HepG2 (cell line): ENCODE data around the gene BRSK2. TPM values are rescaled to one million over a fixed set of nuclear protein-coding genes. Genes with fewer than 3 reads are reported as not detected.

Experiments
- ATAC-seq: fragments of 200-7000 bp; cut with Tn5 transposase; 3 replicates; pipeline ENCODE4 v1.9.1; 2020; ENCODE audit warnings: mild to moderate bottlenecking, moderate library complexity
- BruUV-seq: library from RNA; stranded (reverse); fragments of 400-500 nt; replicated peaks from 2 replicates; lab custom pipeline; 2021; lab: Mats Ljungman, UMichigan
- CTCF ChIA-PET: fragments of 300-600 bp; formaldehyde crosslinking; extraction: SDS; loops from one replicate; lab custom pipeline; 2021; ENCODE audit warnings: low total read pairs, inconsistent platforms, low intra/inter-chr PET ratio; lab: Yijun Ruan, JAX
- POLR2A ChIA-PET: fragments of 350-600 bp; sonication (Branson Sonifier 250); formaldehyde crosslinking; loops from one replicate; lab custom pipeline; 2020; ENCODE audit warnings: antibody characterized with exemption, inconsistent platforms; lab: Yijun Ruan, JAX
- DNase-seq: peaks from one replicate; pipeline ENCODE4 v3.0.0-alpha.2; 2015; ENCODE audit warnings: low spot score
- FAIRE-seq: peaks from 3 replicates; lab custom pipeline; 2011; peaks lifted over from hg19 to GRCh38; lab: Jason Lieb, UNC
- H2AFZ ChIP-seq: one replicate; pipeline ENCODE4 v1.6.1; 2011; ENCODE audit warnings: low read length, inconsistent platforms
- H3K27ac ChIP-seq: fragments of 300-600 bp; 3 replicates; pipeline ENCODE4 v1.8.0; 2011; ENCODE audit warnings: mixed run types, mild to moderate bottlenecking, mixed read lengths, low read length, inconsistent platforms; ENCODE audit not compliant: insufficient read depth; ENCODE audit errors: extremely low read length
- H3K27me3 ChIP-seq, 2 experiments: fragments of 200-600 bp in 1 of 2; 2 replicates in 1 of 2; 3 replicates in 1 of 2; pipeline versions ENCODE4 v1.6.0 to v1.8.0; 2011; ENCODE audit warnings: low read length in 2 of 2, mild to moderate bottlenecking in 2 of 2, moderate library complexity in 2 of 2, inconsistent platforms in 1 of 2; ENCODE audit not compliant: insufficient read depth in 2 of 2, control insufficient read depth in 1 of 2
- H3K36me3 ChIP-seq, 2 experiments: fragments of 200-600 bp in 1 of 2; replicated peaks in 1 of 2; 2 replicates in 1 of 2; 3 replicates in 1 of 2; pipeline versions ENCODE4 v1.5.1 to v1.8.0; 2011; ENCODE audit warnings: low read length in 2 of 2, inconsistent platforms in 1 of 2; ENCODE audit not compliant: insufficient read depth in 2 of 2, control insufficient read depth in 1 of 2
- H3K4me1 ChIP-seq: 2 replicates; pipeline ENCODE4 v1.5.1; 2012; ENCODE audit warnings: low read length, inconsistent platforms; ENCODE audit not compliant: insufficient read depth
- H3K4me2 ChIP-seq: 2 replicates; pipeline ENCODE4 v1.6.0; 2011; ENCODE audit warnings: low read depth, low read length, inconsistent platforms
- H3K4me3 ChIP-seq, 3 experiments: fragments of 200-600 bp in 1 of 3; sonication (generic), shearing (Covaris generic) in 1 of 3; replicated peaks in 1 of 3; 2 replicates each; pipeline ENCODE4 v1.5.1; 2011 to 2016; ENCODE audit warnings: low read length in 3 of 3, inconsistent platforms in 2 of 3, low read depth in 2 of 3, mild to moderate bottlenecking in 2 of 3, control low read depth in 1 of 3, mixed read lengths in 1 of 3; ENCODE audit not compliant: insufficient read depth in 1 of 3
- H3K79me2 ChIP-seq: one replicate; pipeline ENCODE4 v1.6.1; 2011; ENCODE audit warnings: low read length, inconsistent platforms; ENCODE audit not compliant: insufficient read depth
- H3K9ac ChIP-seq: 2 replicates; pipeline ENCODE4 v1.6.0; 2011; ENCODE audit warnings: mild to moderate bottlenecking, low read depth, low read length, inconsistent platforms; ENCODE audit not compliant: insufficient read depth
- H3K9me3 ChIP-seq: 2 replicates; pipeline ENCODE4 v1.5.1; 2012; ENCODE audit warnings: mild to moderate bottlenecking, low read length
- H4K20me1 ChIP-seq: 2 replicates; pipeline ENCODE4 v1.6.0; 2011; ENCODE audit warnings: inconsistent platforms, mild to moderate bottlenecking, low read length, moderate library complexity; ENCODE audit not compliant: insufficient read depth
- AGO2 ChIP-seq: fragments of 200-400 bp; formaldehyde crosslinking; optimal IDR thresholded peaks from 2 replicates; pipeline ENCODE3; 2017; ENCODE audit warnings: mild to moderate bottlenecking, low read depth, low read length, moderate library complexity
- CREM ChIP-seq, 2 experiments: sonication (generic) in 1 of 2; formaldehyde crosslinking in 1 of 2; IDR thresholded peaks; 2 replicates each; pipeline versions ENCODE4 v1.4.0 to v1.6.1; 2016 to 2020; ENCODE audit warnings: antibody characterized with exemption in 1 of 2, mild to moderate bottlenecking in 1 of 2, missing genetic modification reagents in 1 of 2
- DR1 ChIP-seq: sonication (generic); formaldehyde crosslinking; IDR thresholded peaks from 2 replicates; pipeline ENCODE4 v1.8.0; 2021; ENCODE audit warnings: mild to moderate bottlenecking, missing genetic modification reagents, inconsistent platforms
- EZH2 ChIP-seq: conservative IDR thresholded peaks from 2 replicates; pipeline ENCODE4 v1.6.1; 2012; ENCODE audit warnings: mild to moderate bottlenecking, low read depth, low read length, moderate library complexity
- MIER3 ChIP-seq: IDR thresholded peaks from 2 replicates; pipeline ENCODE4 v1.6.1; 2016; ENCODE audit warnings: missing compliant biosample characterization, borderline replicate concordance
- ZNF549 ChIP-seq: sonication (generic); formaldehyde crosslinking; IDR thresholded peaks from 2 replicates; pipeline ENCODE4 v1.5.0; 2020; ENCODE audit warnings: missing genetic modification reagents
- WGBS: methylation state at CpG from one replicate; pipeline ENCODE4 v1.1.6; 2017; ENCODE audit warnings: low lambda C conversion rate; 5-methylcytosine and 5-hydroxymethylcytosine counted together
- in situ Hi-C: cut with HindIII; loops from 2 replicates; pipeline ENCODE4 v1.10.0; 2017; ENCODE audit warnings: low pct_unique_long_range_greater_than_20kb; ENCODE audit not compliant: extremely low pct_ligation_motif_present
- intact Hi-C: fragments of 100-400 bp; cut with micrococcal nuclease; formaldehyde crosslinking; loops from one replicate; pipeline ENCODE4 v1.10.0; 2022; ENCODE audit not compliant: unreplicated experiment
- polyA plus RNA-seq, 8 experiments: library from polyadenylated mRNA; depleted of rRNA in 3 of 8; stranded (reverse) in 7 of 8; unstranded in 1 of 8; fragments of >200 nt; fragmentation: Illumina TruSeq in 4 of 8; extraction: Trizol in 4 of 8; gene quantifications; 2 replicates each; pipeline versions ENCODE4 v1.2.1 to v1.2.3, GENCODE V29; 2011 to 2016; ENCODE audit warnings: low read depth in 4 of 8, missing spikeins in 1 of 8, mixed read lengths in 1 of 8; ENCODE audit not compliant: insufficient read depth in 1 of 8
- total RNA-seq, 5 experiments: library from RNA; depleted of rRNA; stranded (reverse); fragments of >200 nt; fragmentation: Illumina TruSeq; extraction: Trizol; gene quantifications; 2 replicates each; pipeline ENCODE4 v1.2.3, GENCODE V29; 2016; ENCODE audit warnings: low read depth in 1 of 5
- TF ChIP-seq, protein P1 (sequence below): sonication (generic); formaldehyde crosslinking; IDR thresholded peaks from 2 replicates; pipeline ENCODE4 v1.4.0; 2020; ENCODE audit warnings: missing genetic modification reagents, mild to moderate bottlenecking, borderline replicate concordance
- TF ChIP-seq, protein P2 (sequence below): sonication (generic); formaldehyde crosslinking; IDR thresholded peaks from 2 replicates; pipeline ENCODE4 v1.5.1; 2020; ENCODE audit warnings: mild to moderate bottlenecking, missing genetic modification reagents, moderate library complexity
- TF ChIP-seq, protein P3 (sequence below): sonication (generic); formaldehyde crosslinking; IDR thresholded peaks from 2 replicates; pipeline ENCODE4 v1.5.0; 2020; ENCODE audit warnings: mild to moderate bottlenecking, missing genetic modification reagents
- TF ChIP-seq, protein P4 (sequence below): sonication (generic); formaldehyde crosslinking; IDR thresholded peaks from 2 replicates; pipeline ENCODE4 v1.4.0; 2020; ENCODE audit warnings: mild to moderate bottlenecking, missing genetic modification reagents, borderline replicate concordance

BRSK2 gene
- total and polyA plus RNA-seq, 2 of the 13 experiments (the other 11 are each of a cell fraction or from before 2014, with no cell fraction given), result 0.74 to 1.1 TPM

DNA sequence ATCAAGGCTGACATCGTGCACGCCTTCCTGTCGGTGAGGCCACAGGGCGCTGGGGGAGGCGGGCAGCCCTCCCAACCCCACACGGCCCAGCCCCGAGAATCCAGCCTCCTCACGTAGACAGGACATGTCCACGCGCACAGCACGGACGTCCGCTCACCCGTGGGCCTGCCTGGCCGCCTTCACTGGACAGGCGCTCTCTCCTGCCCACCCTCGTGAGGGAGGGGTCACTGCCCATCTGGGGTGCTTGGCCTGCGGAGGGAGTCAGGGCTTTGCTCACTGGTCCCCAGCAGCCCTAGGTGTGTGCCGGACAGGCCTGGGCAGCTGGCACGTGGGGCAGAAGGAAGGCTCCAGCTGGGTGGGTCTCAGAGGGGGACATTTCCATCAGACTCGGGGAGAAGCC lies 64.8 kb downstream of the BRSK2 start (continued):
- TF ChIP-seq, protein P1, sequence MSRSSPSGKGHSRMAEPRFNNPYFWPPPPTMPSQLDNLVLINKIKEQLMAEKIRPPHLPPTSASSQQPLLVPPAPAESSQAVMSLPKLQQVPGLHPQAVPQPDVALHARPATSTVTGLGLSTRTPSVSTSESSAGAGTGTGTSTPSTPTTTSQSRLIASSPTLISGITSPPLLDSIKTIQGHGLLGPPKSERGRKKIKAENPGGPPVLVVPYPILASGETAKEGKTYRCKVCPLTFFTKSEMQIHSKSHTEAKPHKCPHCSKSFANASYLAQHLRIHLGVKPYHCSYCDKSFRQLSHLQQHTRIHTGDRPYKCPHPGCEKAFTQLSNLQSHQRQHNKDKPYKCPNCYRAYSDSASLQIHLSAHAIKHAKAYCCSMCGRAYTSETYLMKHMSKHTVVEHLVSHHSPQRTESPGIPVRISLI (CRISPR knock-in tag), result no peak
- TF ChIP-seq DR1 (no peak), CREM (IDR thresholded peaks at IDR 0.05) (no peak), CREM (CRISPR knock-in tag; IDR thresholded peaks at IDR 0.05) (no peak), EZH2 (no peak)
- TF ChIP-seq, protein P2, sequence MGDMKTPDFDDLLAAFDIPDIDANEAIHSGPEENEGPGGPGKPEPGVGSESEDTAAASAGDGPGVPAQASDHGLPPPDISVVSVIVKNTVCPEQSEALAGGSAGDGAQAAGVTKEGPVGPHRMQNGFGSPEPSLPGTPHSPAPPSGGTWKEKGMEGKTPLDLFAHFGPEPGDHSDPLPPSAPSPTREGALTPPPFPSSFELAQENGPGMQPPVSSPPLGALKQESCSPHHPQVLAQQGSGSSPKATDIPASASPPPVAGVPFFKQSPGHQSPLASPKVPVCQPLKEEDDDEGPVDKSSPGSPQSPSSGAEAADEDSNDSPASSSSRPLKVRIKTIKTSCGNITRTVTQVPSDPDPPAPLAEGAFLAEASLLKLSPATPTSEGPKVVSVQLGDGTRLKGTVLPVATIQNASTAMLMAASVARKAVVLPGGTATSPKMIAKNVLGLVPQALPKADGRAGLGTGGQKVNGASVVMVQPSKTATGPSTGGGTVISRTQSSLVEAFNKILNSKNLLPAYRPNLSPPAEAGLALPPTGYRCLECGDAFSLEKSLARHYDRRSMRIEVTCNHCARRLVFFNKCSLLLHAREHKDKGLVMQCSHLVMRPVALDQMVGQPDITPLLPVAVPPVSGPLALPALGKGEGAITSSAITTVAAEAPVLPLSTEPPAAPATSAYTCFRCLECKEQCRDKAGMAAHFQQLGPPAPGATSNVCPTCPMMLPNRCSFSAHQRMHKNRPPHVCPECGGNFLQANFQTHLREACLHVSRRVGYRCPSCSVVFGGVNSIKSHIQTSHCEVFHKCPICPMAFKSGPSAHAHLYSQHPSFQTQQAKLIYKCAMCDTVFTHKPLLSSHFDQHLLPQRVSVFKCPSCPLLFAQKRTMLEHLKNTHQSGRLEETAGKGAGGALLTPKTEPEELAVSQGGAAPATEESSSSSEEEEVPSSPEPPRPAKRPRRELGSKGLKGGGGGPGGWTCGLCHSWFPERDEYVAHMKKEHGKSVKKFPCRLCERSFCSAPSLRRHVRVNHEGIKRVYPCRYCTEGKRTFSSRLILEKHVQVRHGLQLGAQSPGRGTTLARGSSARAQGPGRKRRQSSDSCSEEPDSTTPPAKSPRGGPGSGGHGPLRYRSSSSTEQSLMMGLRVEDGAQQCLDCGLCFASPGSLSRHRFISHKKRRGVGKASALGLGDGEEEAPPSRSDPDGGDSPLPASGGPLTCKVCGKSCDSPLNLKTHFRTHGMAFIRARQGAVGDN (CRISPR knock-in tag), result no peak

DNA sequence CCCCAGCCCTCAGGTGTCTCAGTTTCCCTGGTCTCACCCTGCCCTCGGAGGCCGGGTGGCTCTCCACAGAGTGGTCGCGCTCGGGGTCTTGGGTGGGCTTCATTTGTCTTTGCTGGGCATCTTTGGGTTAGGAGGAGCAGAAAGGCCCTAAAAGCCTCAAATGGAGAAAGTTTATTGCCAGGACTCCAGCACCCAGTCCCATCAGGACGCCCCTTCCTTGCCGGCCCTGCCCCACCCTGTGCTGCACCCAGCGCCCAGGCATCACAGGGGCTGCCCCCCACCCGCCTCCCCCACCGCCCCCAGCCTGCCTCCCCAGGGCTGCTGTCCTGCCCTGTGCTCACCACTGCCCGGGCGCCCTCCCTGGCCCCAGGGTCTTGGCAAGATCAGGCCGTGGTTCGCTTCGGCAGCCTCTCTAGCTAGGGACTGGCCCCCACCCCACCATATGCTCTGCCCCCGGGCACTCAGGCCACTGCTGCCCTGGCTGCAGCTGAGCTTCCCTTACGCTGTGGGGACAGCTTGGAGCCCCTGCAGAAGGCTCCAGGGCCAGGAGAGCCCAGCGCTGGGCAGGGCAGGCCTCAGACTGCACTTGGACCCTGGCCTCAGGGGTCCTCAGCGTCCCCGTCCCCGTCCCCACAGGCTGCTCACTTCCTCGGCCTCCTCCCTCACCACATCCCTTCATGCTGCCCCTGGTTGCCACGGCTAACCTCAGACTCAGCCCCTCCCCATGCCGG lies 65.5 kb downstream of the BRSK2 start:
- in situ Hi-C loops (no loop called here), intact Hi-C loops (no loop called here)
- Histone ChIP-seq H3K4me3 (no peak overlapping the region), H3K36me3 (no peaks in the 10 kb centered on the region), H4K20me1 (0 out of 2 replicates have a peak, but pooled peaks cover 3% of the 10 kb centered on the region), H3K9ac (no peak overlapping the region), H2AFZ (no peak overlapping the region), H3K9me3 (no peaks in the 10 kb centered on the region), H3K27me3 (peaks cover 4 to 25% of the 10 kb centered on the region in 2 experiments; a peak in 4 of 5 replicates), H3K27ac (no peak overlapping the region), H3K4me2 (no peak overlapping the region), H3K79me2 (no peaks in the 10 kb centered on the region), H3K4me1 (no peaks in the 10 kb centered on the region)
- 6% methylated on average over 3 of the region's 24 CpGs for WGBS
- FAIRE-seq, result no peak
- no peak for DNase-seq
- CTCF ChIA-PET, result no interaction called here
- no TSS peak for BruUV-seq
- no peak for ATAC-seq
- POLR2A ChIA-PET, result no interaction called here
- TF ChIP-seq, protein P3, sequence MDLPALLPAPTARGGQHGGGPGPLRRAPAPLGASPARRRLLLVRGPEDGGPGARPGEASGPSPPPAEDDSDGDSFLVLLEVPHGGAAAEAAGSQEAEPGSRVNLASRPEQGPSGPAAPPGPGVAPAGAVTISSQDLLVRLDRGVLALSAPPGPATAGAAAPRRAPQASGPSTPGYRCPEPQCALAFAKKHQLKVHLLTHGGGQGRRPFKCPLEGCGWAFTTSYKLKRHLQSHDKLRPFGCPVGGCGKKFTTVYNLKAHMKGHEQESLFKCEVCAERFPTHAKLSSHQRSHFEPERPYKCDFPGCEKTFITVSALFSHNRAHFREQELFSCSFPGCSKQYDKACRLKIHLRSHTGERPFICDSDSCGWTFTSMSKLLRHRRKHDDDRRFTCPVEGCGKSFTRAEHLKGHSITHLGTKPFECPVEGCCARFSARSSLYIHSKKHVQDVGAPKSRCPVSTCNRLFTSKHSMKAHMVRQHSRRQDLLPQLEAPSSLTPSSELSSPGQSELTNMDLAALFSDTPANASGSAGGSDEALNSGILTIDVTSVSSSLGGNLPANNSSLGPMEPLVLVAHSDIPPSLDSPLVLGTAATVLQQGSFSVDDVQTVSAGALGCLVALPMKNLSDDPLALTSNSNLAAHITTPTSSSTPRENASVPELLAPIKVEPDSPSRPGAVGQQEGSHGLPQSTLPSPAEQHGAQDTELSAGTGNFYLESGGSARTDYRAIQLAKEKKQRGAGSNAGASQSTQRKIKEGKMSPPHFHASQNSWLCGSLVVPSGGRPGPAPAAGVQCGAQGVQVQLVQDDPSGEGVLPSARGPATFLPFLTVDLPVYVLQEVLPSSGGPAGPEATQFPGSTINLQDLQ (CRISPR knock-in tag), result no peak
- TF ChIP-seq AGO2 (no peak), MIER3 (no peak), ZNF549 (CRISPR knock-in tag) (no peak)
- TF ChIP-seq, protein P4, sequence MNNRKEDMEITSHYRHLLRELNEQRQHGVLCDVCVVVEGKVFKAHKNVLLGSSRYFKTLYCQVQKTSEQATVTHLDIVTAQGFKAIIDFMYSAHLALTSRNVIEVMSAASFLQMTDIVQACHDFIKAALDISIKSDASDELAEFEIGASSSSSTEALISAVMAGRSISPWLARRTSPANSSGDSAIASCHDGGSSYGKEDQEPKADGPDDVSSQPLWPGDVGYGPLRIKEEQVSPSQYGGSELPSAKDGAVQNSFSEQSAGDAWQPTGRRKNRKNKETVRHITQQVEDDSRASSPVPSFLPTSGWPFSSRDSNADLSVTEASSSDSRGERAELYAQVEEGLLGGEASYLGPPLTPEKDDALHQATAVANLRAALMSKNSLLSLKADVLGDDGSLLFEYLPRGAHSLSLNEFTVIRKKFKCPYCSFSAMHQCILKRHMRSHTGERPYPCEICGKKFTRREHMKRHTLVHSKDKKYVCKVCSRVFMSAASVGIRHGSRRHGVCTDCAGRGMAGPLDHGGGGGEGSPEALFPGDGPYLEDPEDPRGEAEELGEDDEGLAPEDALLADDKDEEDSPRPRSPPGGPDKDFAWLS, result no peak
